IPS-20b (cell line): ENCODE measurements around the gene CD36.

Experiments used
- H3K27ac ChIP-seq: one replicate; pipeline ENCODE4 v1.5.1; 2013; ENCODE audit warnings: low read length
- H3K27me3 ChIP-seq: 2 replicates; pipeline ENCODE4 v1.6.1; 2013; ENCODE audit warnings: mild to moderate bottlenecking, low read length, inconsistent platforms; ENCODE audit not compliant: insufficient read depth
- H3K36me3 ChIP-seq: 2 replicates; pipeline ENCODE4 v1.6.1; 2013; ENCODE audit warnings: low read depth, mild to moderate bottlenecking, inconsistent platforms, low read length, moderate library complexity; ENCODE audit not compliant: insufficient read depth
- H3K4me1 ChIP-seq: 2 replicates; pipeline ENCODE4 v1.6.1; 2013; ENCODE audit warnings: mild to moderate bottlenecking, control low read depth, inconsistent platforms, low read length, moderate library complexity; ENCODE audit not compliant: insufficient read depth
- H3K4me3 ChIP-seq: 2 replicates; pipeline ENCODE4 v1.5.1; 2013; ENCODE audit warnings: mild to moderate bottlenecking, low read length, inconsistent platforms
- H3K9ac ChIP-seq: 2 replicates; pipeline ENCODE4 v1.6.1; 2013; ENCODE audit warnings: low read depth, mild to moderate bottlenecking, inconsistent platforms, low read length, moderate library complexity
- H3K9me3 ChIP-seq: 2 replicates; pipeline ENCODE4 v1.6.1; 2013; ENCODE audit warnings: mild to moderate bottlenecking, low read depth, low read length, inconsistent platforms; ENCODE audit not compliant: insufficient read depth

Gene CD36

DNA sequence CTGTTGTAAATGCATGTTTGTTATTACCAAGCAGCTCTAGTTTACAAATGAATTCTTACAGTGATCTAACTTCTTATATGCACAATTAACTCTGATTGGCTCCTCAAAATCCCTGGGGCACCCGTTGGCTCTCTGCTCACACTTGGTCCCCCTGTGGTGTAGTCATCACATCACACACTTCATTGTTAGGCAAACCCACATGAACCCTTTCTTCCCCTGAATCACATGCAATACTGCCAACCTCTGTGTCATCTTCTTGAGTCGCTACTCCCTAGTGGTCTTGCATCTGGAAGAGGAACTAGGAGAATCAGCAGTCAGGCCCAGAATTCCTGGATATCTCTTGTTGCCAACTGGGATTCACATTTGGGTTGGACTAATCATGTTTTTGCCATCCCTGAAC lies 73.1 kb downstream of the CD36 start:
- Histone ChIP-seq H3K27me3 (no peaks in the 10 kb centered on the region), H3K4me3 (no peak overlapping the region), H3K9ac (no peak overlapping the region), H3K27ac (no peak overlapping the region), H3K36me3 (no peaks in the 10 kb centered on the region), H3K9me3 (no peaks in the 10 kb centered on the region), H3K4me1 (no peaks in the 10 kb centered on the region)

DNA sequence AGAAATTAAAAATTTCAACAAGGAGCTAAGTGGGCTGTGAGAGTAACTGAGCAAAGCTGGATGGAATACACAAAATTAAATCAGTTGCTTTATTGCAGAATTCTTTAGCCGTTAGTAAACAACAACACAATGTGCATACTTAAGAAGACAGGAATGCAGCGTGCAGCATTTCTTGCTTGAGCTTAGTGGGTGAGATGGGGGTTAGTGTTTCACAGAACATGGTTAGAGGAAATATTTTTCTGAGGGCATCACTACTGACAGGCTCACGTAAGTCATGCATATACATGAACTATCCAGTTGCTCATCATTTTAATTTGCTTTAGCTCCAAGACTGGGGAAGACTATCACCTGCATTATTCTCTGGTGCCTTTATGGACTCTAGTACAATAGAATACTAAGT lies 80.8 kb downstream of the CD36 start:
- Histone ChIP-seq H3K4me3 (no peak overlapping the region), H3K27ac (no peak overlapping the region), H3K36me3 (no peaks in the 10 kb centered on the region), H3K9ac (no peak overlapping the region), H3K27me3 (no peaks in the 10 kb centered on the region), H3K4me1 (peaks cover 17% of the 10 kb centered on the region), H3K9me3 (no peaks in the 10 kb centered on the region)

DNA sequence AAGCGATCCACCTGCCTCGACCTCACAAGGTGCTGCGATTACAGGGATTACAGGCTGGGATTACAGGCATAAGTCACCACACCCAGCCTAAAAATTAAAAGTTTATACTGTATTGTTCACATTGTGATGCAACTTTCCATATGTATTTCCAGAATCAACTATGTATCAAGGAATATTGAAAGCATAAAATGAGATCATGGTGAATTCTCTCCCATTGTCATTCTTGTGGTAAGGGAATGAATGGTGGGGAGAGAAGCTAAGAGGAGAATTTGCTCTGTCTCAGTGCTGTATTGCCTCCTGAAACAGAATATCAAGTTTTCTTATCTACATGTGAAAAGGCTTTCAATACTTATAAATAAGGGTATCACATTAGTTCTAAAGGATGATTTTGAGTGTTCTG lies 81.7 kb downstream of the CD36 start:
- Histone ChIP-seq H3K27ac (no peak overlapping the region), H3K9me3 (no peaks in the 10 kb centered on the region), H3K4me3 (no peak overlapping the region), H3K36me3 (no peaks in the 10 kb centered on the region), H3K27me3 (no peaks in the 10 kb centered on the region), H3K9ac (no peak overlapping the region), H3K4me1 (peaks cover 23% of the 10 kb centered on the region)

DNA sequence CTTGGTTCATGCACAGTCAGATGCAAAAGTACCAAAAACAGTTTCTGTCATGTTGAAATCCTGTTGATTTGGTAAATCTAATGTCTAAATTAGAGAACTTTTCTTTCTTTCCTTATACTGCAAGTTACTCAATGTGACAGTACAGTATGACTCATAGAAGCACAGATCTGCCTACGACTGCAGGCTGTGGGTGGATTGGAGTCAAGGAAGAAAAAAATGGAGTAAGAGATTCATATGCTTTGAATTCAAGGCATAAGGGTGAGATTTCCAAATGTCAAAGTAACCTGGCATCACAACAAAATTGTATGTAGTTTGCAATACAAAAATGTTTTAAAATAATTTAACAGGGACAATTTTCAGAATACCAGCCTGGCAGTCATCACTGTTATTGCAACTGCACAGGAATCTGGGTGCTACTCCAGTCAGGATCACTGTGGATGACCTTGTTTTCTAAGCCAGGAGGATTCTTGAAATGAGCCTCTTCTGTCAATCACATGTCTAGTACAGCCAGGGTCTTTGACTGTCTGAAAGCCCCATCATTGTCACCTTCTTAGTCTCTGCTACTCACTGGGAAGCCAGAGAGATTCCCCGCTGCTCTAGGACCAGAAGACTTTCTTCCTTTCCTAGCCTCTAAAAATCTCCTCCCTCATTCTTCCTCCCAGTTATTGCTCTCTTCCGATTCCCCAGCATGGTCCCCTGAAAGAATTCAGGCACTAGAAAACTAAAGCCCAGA lies 83.6 kb downstream of the CD36 start:
- no peaks in the 10 kb centered on the region for H3K36me3 ChIP-seq
- no peak overlapping the region for H3K9ac ChIP-seq
- no peaks in the 10 kb centered on the region for H3K9me3 ChIP-seq
- no peak overlapping the region for H3K4me3 ChIP-seq
- no peak overlapping the region for H3K27ac ChIP-seq
- H3K4me1 ChIP-seq, result peaks cover 25% of the 10 kb centered on the region
- H3K27me3 ChIP-seq, result no peaks in the 10 kb centered on the region

DNA sequence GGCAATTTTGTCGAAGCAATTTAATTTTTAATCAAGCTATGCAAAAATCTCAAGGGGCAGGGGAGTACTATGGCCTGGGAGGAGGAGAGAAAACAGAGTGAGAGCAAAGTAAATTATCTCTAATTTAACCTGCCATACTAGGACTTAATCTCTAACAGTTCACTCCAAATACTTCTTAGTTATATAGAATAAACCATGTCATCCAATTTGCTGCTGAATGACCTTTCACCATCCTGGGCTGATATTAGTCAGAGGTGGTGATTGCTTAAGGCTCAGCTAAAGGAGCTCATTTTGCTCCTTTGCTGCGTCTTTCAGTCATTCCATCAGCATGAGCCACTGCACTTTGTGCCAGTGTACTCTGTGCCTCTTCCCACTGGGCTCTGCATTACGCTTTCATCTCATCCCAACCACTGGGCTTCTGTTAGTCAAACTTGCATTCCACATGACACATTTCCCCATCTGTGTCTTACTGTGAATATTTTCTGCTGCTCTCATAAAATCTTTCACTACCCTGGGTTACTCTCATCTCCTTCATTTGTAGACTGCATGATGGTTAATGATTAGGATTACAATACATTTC lies 84.3 kb downstream of the CD36 start:
- no peak overlapping the region for H3K9ac ChIP-seq
- H3K36me3 ChIP-seq, result no peaks in the 10 kb centered on the region
- 0 out of 2 replicates have a peak overlapping the region, but pooled peaks have one; percentile 6 for H3K4me3 ChIP-seq
- H3K27me3 ChIP-seq, result no peaks in the 10 kb centered on the region
- H3K27ac ChIP-seq, result no peak overlapping the region
- peaks cover 25% of the 10 kb centered on the region for H3K4me1 ChIP-seq
- no peaks in the 10 kb centered on the region for H3K9me3 ChIP-seq

DNA sequence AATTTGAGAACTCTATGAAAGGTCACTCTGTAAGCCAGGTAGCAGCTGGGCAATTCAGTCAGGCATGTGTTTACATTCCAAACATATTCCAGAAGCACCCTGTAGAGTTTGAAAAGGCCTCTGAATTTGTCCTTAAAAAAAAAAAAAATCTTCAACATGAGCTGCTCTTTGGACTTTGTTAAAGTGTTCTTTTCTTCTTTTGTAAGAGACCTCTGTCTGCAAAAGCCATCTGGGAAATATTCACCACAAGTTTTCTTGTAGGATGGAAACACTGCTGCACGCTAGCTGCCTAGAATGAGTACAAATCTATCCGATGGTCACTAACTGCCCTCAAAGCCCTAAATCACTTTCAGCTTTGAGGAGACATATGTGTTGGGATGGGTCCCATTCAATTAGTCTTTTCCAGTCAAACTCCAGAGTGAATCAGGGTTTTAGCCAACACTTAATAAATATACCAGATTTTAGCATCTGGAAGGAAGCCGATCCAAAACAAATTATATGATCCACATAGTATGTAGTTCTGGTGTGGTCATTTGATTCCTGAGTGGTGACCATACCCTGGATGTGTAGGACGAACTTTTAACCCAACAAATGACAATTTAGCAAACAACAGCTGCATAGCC lies 85.9 kb downstream of the CD36 start:
- Histone ChIP-seq H3K27me3 (no peaks in the 10 kb centered on the region), H3K9ac (no peak overlapping the region), H3K4me3 (no peak overlapping the region), H3K27ac (no peak overlapping the region), H3K9me3 (no peaks in the 10 kb centered on the region), H3K4me1 (peaks cover 25% of the 10 kb centered on the region), H3K36me3 (no peaks in the 10 kb centered on the region)

DNA sequence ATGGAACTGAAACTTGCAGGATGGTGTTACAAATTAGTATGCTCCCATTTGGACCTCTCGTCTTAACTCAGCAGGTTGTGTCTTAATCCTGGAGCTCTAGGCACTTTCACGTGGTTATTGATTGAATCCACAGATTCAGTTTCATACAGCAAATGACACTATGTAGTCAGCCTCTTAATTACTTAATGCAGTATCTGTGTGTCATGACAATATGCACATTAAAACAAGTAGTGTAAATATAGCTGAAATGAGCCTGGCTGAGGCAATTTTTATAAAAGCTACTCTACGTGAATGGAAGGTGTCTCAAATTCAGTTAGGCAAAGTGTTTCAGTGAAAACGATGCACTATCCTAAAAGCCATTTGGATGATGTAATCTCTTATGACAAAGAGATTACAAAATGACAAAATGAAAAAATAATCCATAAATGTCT lies 86.8 kb downstream of the CD36 start:
- no peaks in the 10 kb centered on the region for H3K9me3 ChIP-seq
- H3K9ac ChIP-seq, result no peak overlapping the region
- no peaks in the 10 kb centered on the region for H3K27me3 ChIP-seq
- peaks cover 27% of the 10 kb centered on the region for H3K4me1 ChIP-seq
- no peak overlapping the region for H3K27ac ChIP-seq
- no peaks in the 10 kb centered on the region for H3K36me3 ChIP-seq
- no peak overlapping the region for H3K4me3 ChIP-seq
